PFSK-1 (cell line): ENCODE data around the gene GPR62.

ENCODE experiments used
- FOXP2 ChIP-seq: optimal IDR thresholded peaks from 2 replicates; pipeline ENCODE3; 2011; ENCODE audit warnings: borderline replicate concordance, control low read depth, inconsistent platforms; ENCODE audit not compliant: insufficient read depth; ENCODE audit errors: extremely low read length, extremely low read depth
- POLR2AphosphoS5 ChIP-seq: IDR thresholded peaks from 2 replicates; pipeline ENCODE4 v1.6.1; 2012; ENCODE audit warnings: low read depth, mild to moderate bottlenecking, control low read depth, low read length, moderate library complexity
- REST ChIP-seq, 2 experiments: IDR thresholded peaks; 2 replicates each; pipeline versions ENCODE4 v1.6.1 to v1.8.0; 2011 to 2012; ENCODE audit warnings: low read depth in 2 of 2, low read length in 2 of 2, control low read depth in 1 of 2, inconsistent platforms in 1 of 2, mild to moderate bottlenecking in 1 of 2, moderate library complexity in 1 of 2; ENCODE audit not compliant: insufficient read depth in 1 of 2
- SIN3A ChIP-seq: IDR thresholded peaks from 2 replicates; pipeline ENCODE4 v1.6.1; 2012; ENCODE audit warnings: mild to moderate bottlenecking, low read length, moderate library complexity, borderline replicate concordance; ENCODE audit not compliant: insufficient read depth
- TAF1 ChIP-seq: IDR thresholded peaks from 2 replicates; pipeline ENCODE4 v1.6.1; 2012; ENCODE audit warnings: low read length, control low read depth, borderline replicate concordance; ENCODE audit not compliant: insufficient read depth

Gene GPR62

DNA sequence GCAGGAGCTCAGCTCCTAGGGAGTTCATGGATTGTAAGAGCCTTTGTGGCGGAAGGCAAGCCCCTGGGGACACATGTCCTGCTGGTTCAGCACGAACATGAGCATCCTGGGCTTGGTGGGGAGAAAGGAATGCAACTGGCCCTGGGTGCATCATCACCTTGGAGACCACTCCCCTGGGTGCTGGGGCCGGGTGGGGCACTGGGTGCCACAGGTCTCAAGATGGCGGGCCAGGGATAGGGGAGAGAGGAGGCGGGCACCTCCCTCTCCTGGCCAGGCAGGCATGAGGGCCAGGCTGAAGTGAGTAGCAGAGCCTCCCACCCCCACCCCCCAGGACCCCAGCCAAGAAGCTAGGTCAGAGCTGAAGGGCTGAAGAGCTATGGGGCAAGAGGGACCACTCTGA, 11.3 kb downstream of the GPR62 start:
- TF ChIP-seq REST (IDR thresholded peaks at IDR 0.05; ENCODE audit: insufficient read depth in 1 of 2, low read depth in 2 of 2, low read length in 2 of 2) (no peak), POLR2AphosphoS5 (no peak), SIN3A (no peak), TAF1 (no peak), FOXP2 (no peak)

GRCh38 chr3:51966922-51967383, 11.8 kb downstream of the GPR62 start:
- TF ChIP-seq TAF1 (no peak), FOXP2 (no peak), SIN3A (no peak), REST (IDR thresholded peaks at IDR 0.05; ENCODE audit: insufficient read depth in 1 of 2, low read depth in 2 of 2, low read length in 2 of 2) (no peak), POLR2AphosphoS5 (no peak)

- TF ChIP-seq REST (IDR thresholded peaks at IDR 0.05; ENCODE audit: insufficient read depth in 1 of 2, low read depth in 2 of 2, low read length in 2 of 2) (no peak), POLR2AphosphoS5 (peak; percentile 51)
Measured at GRCh38 chr3:51967384-51968169, 12.4 kb downstream of the GPR62 start, which contains the start of gene PCBP4. PCBP4 (minus strand) TSS chr3:51967454; CDS start chr3:51961240, 6,214 bp downstream.

- TF ChIP-seq TAF1: no peak
- TF ChIP-seq SIN3A: no peak
- no peak for TF ChIP-seq POLR2AphosphoS5
- no peak for TF ChIP-seq FOXP2
- TF ChIP-seq REST (IDR thresholded peaks at IDR 0.05; ENCODE audit: insufficient read depth in 1 of 2, low read depth in 2 of 2, low read length in 2 of 2): no peak
Measured at GRCh38 chr3:51968170-51968775, 13.1 kb downstream of the GPR62 start.
